ENCODE measurements around the gene CDK5RAP3.

DNA sequence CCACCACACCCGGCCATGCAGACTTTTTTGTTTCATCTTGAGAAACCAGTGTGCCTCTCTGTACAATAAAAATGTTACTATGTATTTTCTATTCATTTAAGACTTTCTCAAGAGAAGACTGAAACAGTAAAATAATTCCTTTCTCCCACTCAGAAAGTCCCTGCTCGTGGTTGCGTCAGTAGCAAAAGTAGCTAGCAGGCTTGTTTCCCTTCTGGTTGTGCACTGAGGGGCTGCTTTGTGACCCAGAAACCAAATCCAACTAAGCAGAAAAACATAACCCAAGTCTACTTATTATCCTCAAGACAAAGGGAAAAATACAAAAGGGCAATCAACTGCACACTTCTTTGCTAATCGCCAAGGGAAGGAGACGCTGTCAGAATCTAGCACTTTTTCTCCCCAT, 33.0 kb upstream of the CDK5RAP3 start:
- TF ChIP-seq, protein P1, sequence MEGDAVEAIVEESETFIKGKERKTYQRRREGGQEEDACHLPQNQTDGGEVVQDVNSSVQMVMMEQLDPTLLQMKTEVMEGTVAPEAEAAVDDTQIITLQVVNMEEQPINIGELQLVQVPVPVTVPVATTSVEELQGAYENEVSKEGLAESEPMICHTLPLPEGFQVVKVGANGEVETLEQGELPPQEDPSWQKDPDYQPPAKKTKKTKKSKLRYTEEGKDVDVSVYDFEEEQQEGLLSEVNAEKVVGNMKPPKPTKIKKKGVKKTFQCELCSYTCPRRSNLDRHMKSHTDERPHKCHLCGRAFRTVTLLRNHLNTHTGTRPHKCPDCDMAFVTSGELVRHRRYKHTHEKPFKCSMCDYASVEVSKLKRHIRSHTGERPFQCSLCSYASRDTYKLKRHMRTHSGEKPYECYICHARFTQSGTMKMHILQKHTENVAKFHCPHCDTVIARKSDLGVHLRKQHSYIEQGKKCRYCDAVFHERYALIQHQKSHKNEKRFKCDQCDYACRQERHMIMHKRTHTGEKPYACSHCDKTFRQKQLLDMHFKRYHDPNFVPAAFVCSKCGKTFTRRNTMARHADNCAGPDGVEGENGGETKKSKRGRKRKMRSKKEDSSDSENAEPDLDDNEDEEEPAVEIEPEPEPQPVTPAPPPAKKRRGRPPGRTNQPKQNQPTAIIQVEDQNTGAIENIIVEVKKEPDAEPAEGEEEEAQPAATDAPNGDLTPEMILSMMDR (IDR thresholded peaks at IDR 0.05), result no peak
- TF ChIP-seq POLR2A (IDR thresholded peaks at IDR 0.05), result no peak
